ENCODE measurements around the gene ASCC2.
A peak's percentile ranks its signal among the peaks of the same experiment; 100 is the strongest.

DNA sequence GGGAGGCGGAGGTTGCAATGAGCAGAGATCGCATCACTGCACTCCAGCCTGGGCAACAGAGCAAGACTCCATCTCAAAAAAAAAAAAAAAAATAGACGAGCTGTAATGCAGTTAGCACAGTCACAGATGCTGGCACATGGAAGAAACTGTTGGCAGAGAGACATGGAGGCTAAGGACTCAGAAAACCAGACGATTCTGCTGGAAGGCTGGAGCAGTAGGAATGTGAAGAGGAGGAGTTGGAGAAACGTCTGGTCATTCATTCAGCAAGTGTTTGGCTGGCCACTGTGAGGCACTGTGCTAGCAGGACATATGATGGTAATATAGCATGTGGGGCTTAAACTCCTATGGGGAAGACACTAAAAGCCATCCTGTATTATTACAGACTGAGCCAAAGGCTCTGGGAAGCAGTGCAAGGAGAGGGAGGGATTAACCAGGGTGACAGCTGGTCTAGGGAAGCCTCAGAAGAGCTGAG, 65.9 kb downstream of the ASCC2 start:
- TF ChIP-seq, protein P1, sequence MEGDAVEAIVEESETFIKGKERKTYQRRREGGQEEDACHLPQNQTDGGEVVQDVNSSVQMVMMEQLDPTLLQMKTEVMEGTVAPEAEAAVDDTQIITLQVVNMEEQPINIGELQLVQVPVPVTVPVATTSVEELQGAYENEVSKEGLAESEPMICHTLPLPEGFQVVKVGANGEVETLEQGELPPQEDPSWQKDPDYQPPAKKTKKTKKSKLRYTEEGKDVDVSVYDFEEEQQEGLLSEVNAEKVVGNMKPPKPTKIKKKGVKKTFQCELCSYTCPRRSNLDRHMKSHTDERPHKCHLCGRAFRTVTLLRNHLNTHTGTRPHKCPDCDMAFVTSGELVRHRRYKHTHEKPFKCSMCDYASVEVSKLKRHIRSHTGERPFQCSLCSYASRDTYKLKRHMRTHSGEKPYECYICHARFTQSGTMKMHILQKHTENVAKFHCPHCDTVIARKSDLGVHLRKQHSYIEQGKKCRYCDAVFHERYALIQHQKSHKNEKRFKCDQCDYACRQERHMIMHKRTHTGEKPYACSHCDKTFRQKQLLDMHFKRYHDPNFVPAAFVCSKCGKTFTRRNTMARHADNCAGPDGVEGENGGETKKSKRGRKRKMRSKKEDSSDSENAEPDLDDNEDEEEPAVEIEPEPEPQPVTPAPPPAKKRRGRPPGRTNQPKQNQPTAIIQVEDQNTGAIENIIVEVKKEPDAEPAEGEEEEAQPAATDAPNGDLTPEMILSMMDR (conservative IDR thresholded peaks at IDR 0.05; ENCODE audit: low read depth, low read length): peak; percentile 64
- TF ChIP-seq EZH2 (IDR thresholded peaks at IDR 0.05; ENCODE audit: borderline replicate concordance, low read depth, low read length, poor library complexity, severe bottlenecking): no peak
